Chondrocyte (in vitro differentiated cells): ENCODE measurements around the gene PIP4P1. TPM values are rescaled to one million over a fixed set of nuclear protein-coding genes. Genes with fewer than 3 reads are reported as not detected.

Source experiments
- DNase-seq: peaks from one replicate; pipeline ENCODE4 v3.0.0; 2021; ENCODE audit warnings: mixed read lengths, low spot score
- H3K27ac Mint-ChIP-seq: one replicate; pipeline ENCODE4 v1.8.0; 2021; ENCODE audit warnings: mild to moderate bottlenecking, moderate library complexity, mixed read lengths; ENCODE audit not compliant: unreplicated experiment
- H3K27me3 Mint-ChIP-seq: 2 replicates; pipeline ENCODE4 v1.8.0; 2021; ENCODE audit warnings: low read depth, mixed read lengths
- H3K36me3 Mint-ChIP-seq: 2 replicates; pipeline ENCODE4 v1.8.0; 2021; ENCODE audit warnings: low read depth, mixed read lengths
- H3K4me1 Mint-ChIP-seq: 2 replicates; pipeline ENCODE4 v1.8.0; 2021; ENCODE audit warnings: low read depth, mild to moderate bottlenecking, mixed read lengths
- H3K4me3 Mint-ChIP-seq: one replicate; pipeline ENCODE4 v1.8.0; 2021; ENCODE audit warnings: mild to moderate bottlenecking, moderate library complexity, mixed read lengths; ENCODE audit not compliant: unreplicated experiment
- H3K9me3 Mint-ChIP-seq: 2 replicates; pipeline ENCODE4 v1.8.0; 2021; ENCODE audit warnings: low read depth, mixed read lengths
- CTCF ChIP-seq: fragments of 200-600 bp; sonication (generic); IDR thresholded peaks from 2 replicates; pipeline ENCODE4 v1.5.0; 2021; ENCODE audit warnings: antibody characterized with exemption, mild to moderate bottlenecking, moderate library complexity
- total RNA-seq: library from RNA; stranded (reverse); gene quantifications from 3 replicates; pipeline ENCODE4 v1.2.1, GENCODE V29; 2021

The PIP4P1 gene
- total RNA-seq, 1 donor from 2014 or later, result 36.9 TPM

DNA sequence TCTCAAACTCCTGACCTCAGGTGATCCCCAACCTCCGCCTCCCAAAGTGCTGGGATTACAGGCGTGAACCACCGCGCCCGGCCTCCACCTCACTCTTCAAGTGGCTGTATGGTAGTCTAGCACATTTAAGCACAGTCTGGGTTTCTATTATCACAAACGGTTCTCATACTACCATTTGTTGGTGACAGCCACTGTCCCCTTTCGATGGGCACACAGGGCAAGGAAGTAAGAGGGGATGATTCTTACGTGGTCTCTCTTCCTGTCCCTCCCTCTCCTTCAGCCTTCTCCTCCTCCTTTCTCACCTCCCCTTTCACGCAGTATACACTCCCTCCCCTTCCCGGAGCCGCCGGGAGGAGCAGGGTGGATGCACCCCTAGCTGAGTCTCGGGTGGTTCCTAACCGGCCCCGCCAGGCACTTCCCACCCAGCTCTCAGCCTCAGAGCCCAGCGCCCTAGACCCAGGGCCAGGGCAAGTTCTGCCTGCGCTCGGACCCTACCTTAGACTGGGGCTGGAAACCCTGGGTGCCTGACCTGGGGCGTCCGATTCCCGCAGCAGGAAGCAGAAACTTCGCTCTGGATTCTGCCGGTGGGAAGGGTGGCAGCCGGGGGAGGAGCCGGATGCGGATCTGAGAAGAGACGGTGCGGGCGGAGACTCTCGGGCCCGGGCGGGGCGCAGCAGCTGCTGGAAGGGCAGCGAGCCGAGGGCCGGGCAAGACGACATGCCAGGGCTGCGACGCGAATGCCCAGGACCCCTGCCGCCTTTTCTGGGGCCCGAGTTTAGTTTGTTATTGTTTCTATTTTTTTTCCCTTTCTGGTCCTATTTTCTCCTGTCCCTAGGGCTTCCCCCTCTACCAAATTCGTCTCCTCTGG is 48.1 kb downstream of the PIP4P1 start, which contains the start of gene TEP1:
Gene TEP1, minus strand, starts transcription at position 626 of the 868 bp plus-strand sequence. CDS start 5,062 bp downstream, outside the sequence.
- Mint-ChIP-seq H3K36me3 (peaks cover 3% of the 10 kb centered on the region), H3K9me3 (no peaks in the 10 kb centered on the region), H3K4me1 (peaks cover 31% of the 10 kb centered on the region), H3K27ac (peak within 1 kb of the TSS; percentile 97), H3K4me3 (peak within 1 kb of the TSS; percentile 94), H3K27me3 (no peaks in the 10 kb centered on the region)
- peak; percentile 18 for TF ChIP-seq CTCF
- no peak for DNase-seq

- no peak for DNase-seq
- no peaks in the 10 kb centered on the region for H3K9me3 Mint-ChIP-seq
- TF ChIP-seq CTCF, result no peak
- peaks cover 10% of the 10 kb centered on the region for H3K36me3 Mint-ChIP-seq
- peak overlapping the region; percentile 97 for H3K27ac Mint-ChIP-seq
- H3K4me3 Mint-ChIP-seq, result peak overlapping the region; percentile 94
- peaks cover 31% of the 10 kb centered on the region for H3K4me1 Mint-ChIP-seq
- H3K27me3 Mint-ChIP-seq, result no peaks in the 10 kb centered on the region
Observed at GRCh38 chr14:20412411-20412810, 48.8 kb downstream of the PIP4P1 start.

GRCh38 chr14:20409226-20409625 is 52.0 kb downstream of the PIP4P1 start:
- no peaks in the 10 kb centered on the region for H3K27me3 Mint-ChIP-seq
- no peak for TF ChIP-seq CTCF
- peak overlapping the region; percentile 60 for H3K27ac Mint-ChIP-seq
- H3K9me3 Mint-ChIP-seq, result no peaks in the 10 kb centered on the region
- H3K36me3 Mint-ChIP-seq, result peaks cover 29% of the 10 kb centered on the region
- peaks cover 29% of the 10 kb centered on the region for H3K4me1 Mint-ChIP-seq
- no peak overlapping the region for H3K4me3 Mint-ChIP-seq
- no peak for DNase-seq

Other genes with a start within 250 kb of the PIP4P1 start
- gene OR11H6, start 237.7 kb downstream of the PIP4P1 start, total RNA-seq, result not detected in 3 replicates
- gene OR11H7, start 232.5 kb downstream of the PIP4P1 start, total RNA-seq, result not detected in 3 replicates
- not detected in 3 replicates for gene OR11H4, start 222.1 kb downstream of the PIP4P1 start, total RNA-seq
- gene TTC5, start 155.5 kb downstream of the PIP4P1 start, total RNA-seq, result 16.3 to 29.5 TPM (median 17.3 TPM) in 3 replicates
- gene CCNB1IP1, start 128.2 kb downstream of the PIP4P1 start, total RNA-seq, result 32.6 to 41.2 TPM (median 34.7 TPM) in 3 replicates
- 16.2 to 27.3 TPM (median 19.4 TPM) in 3 replicates for gene PARP2, start 117.8 kb downstream of the PIP4P1 start, total RNA-seq
- 19.2 to 32.7 TPM (median 22.8 TPM) in 3 replicates for gene TEP1, start 47.9 kb downstream of the PIP4P1 start, total RNA-seq
- not detected in 3 replicates for gene KLHL33, start 25.3 kb downstream of the PIP4P1 start, total RNA-seq
- 26.0 to 41.4 TPM (median 28.6 TPM) in 3 replicates for gene OSGEP, start 6.6 kb downstream of the PIP4P1 start, total RNA-seq
- gene APEX1, start 6.2 kb downstream of the PIP4P1 start, total RNA-seq, result 141 to 168 TPM (median 142 TPM) in 3 replicates
- 25.0 to 34.8 TPM (median 26.7 TPM) in 3 replicates for gene PNP, start 8.0 kb upstream of the PIP4P1 start, total RNA-seq
- 0.72 TPM in 1 of 3 replicates, not detected in the others for gene RNASE10, start 44.1 kb upstream of the PIP4P1 start, total RNA-seq
- gene RNASE9, start 99.6 kb upstream of the PIP4P1 start, total RNA-seq, result not detected in 3 replicates
- not detected in 3 replicates for gene RNASE11, start 126.6 kb upstream of the PIP4P1 start, total RNA-seq
- gene RNASE12, start 129.9 kb upstream of the PIP4P1 start, total RNA-seq, result not detected in 3 replicates
- gene OR6S1, start 180.3 kb upstream of the PIP4P1 start, total RNA-seq, result not detected in 3 replicates
- 23.6 to 32.1 TPM (median 28.5 TPM) in 3 replicates for gene RNASE4, start 223.1 kb upstream of the PIP4P1 start, total RNA-seq
- gene ANG, start 227.3 kb upstream of the PIP4P1 start, total RNA-seq, result 7.3 to 10.2 TPM (median 9.1 TPM) in 3 replicates